ENCODE results near the gene ELP5.
"Not testable (repeated sequence)": the region's sequence is repeated elsewhere in the genome, so short reads cannot be mapped to it uniquely, and the experiment has no call there.

Gene ELP5

GRCh38 chr17:7240375-7240774 is 11.6 kb upstream of the ELP5 start:
- Histone ChIP-seq H3K27me3 (ENCODE audit: control insufficient read depth, insufficient read depth, low read length) (no peaks in the 10 kb centered on the region), H3K4me1 (ENCODE audit: control insufficient read depth, insufficient read depth, low read length) (peaks cover 43% of the 10 kb centered on the region), H3K4me2 (ENCODE audit: low read length) (peak overlapping the region; percentile 95), H3K9me3 (replicated peaks; ENCODE audit: low read length) (no peaks in the 10 kb centered on the region), H3K36me3 (ENCODE audit: insufficient read depth, low read length) (peaks cover 37% of the 10 kb centered on the region), H3K4me3 (ENCODE audit: low read length) (peak overlapping the region; percentile 91), H3K9ac (ENCODE audit: low read depth, low read length) (peak overlapping the region; percentile 97)

DNA sequence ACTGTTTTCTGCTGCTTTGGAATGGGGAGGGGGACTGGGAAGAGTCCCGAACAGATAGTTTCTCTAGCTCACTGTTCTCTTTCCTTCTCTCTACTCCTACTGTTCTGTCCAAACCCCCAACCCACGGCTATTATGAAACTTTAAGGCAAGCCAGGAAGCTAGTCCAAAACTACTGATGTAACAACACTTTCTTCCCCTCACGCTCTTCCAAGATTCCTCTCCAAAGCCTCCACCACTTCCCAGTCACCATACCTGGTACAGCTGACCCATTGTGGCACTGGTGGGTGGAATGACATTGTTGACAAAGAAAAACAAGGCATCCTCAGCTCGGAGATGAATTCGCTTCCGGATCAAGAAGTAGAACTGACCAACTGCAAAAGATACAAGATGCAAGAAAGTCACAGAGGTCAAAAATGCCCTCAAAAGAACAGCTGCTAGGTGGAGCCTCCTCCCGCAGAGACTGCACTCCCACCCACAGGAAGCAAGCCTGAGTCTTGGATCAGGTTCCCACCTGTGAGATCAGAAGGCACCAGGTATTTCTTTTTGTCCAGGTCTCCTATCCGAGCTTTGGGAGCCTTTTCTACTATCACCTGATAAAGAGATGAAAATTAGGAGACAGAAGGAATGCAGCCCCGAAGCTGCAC is 10.8 kb upstream of the ELP5 start:
- Histone ChIP-seq H3K4me2 (ENCODE audit: low read length) (peak overlapping the region; percentile 95), H3K9ac (ENCODE audit: low read depth, low read length) (peak overlapping the region; percentile 97), H3K9me3 (replicated peaks; ENCODE audit: low read length) (no peaks in the 10 kb centered on the region), H3K36me3 (ENCODE audit: insufficient read depth, low read length) (peaks cover 35% of the 10 kb centered on the region), H3K4me1 (ENCODE audit: control insufficient read depth, insufficient read depth, low read length) (peaks cover 34% of the 10 kb centered on the region), H3K4me3 (ENCODE audit: low read length) (peak overlapping the region; percentile 91), H3K27me3 (ENCODE audit: control insufficient read depth, insufficient read depth, low read length) (no peaks in the 10 kb centered on the region)

DNA sequence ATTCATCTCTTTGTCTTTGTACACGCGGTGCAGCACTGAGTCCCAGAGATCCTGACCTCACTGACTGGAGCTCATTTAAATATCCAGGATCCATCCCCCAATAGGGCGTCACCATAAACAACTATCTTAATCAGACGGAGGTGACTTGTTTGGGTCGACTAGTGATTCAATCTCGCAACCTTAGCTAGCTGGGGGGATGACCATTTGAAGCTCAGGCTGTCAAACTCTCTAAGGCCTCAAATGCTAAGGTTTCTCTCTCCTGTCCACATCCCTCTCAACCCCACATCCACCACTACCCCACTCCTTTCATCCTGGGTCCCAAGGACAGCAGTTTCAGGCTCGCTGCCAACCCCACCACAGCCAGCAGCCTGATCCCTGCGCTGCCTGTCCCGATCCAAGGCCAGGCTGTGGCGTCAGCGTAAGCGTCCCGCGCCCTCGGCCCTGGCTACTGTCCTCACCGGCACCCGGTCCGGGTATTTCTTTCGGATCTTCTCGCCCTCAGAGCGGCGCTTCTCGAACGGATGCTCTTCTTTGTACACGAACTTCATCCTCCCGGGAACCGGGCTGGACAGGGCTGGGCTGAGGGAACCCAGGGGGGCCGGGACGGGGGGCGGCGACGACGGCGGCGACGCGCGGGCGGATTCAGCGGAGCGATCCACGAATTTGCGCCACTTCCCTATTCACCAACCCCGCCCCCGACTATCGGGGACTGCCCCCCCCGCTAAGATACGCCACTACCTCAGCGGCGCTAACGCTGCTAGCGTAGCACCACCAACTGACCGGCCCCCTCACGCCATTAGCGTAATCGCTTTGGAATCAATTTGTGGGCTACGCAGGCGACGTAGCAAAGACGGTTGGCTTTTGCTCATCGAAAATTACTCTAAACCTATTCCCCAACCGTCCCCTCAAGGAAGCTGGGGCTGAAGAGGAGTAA is 10.0 kb upstream of the ELP5 start, which contains the start of gene GABARAP:
GABARAP (minus strand) TSS at position 667 of the 934 bp plus-strand sequence; CDS start at position 548, 119 bp downstream.
- peaks cover 28% of the 10 kb centered on the region for H3K4me1 ChIP-seq (ENCODE audit: control insufficient read depth, insufficient read depth, low read length)
- H3K36me3 ChIP-seq (ENCODE audit: insufficient read depth, low read length): peaks cover 28% of the 10 kb centered on the region
- H3K9ac ChIP-seq (ENCODE audit: low read depth, low read length): peak within 1 kb of the TSS; percentile 97
- H3K27me3 ChIP-seq (ENCODE audit: control insufficient read depth, insufficient read depth, low read length): no peaks in the 10 kb centered on the region
- peak within 1 kb of the TSS; percentile 95 for H3K4me2 ChIP-seq (ENCODE audit: low read length)
- peak within 1 kb of the TSS; percentile 91 for H3K4me3 ChIP-seq (ENCODE audit: low read length)
- H3K9me3 ChIP-seq (replicated peaks; ENCODE audit: low read length): no peaks in the 10 kb centered on the region

- H3K4me3 ChIP-seq (ENCODE audit: low read length): peak overlapping the region; percentile 91
- peak overlapping the region; percentile 95 for H3K4me2 ChIP-seq (ENCODE audit: low read length)
- peaks cover 24% of the 10 kb centered on the region for H3K36me3 ChIP-seq (ENCODE audit: insufficient read depth, low read length)
- H3K27me3 ChIP-seq (ENCODE audit: control insufficient read depth, insufficient read depth, low read length): no peaks in the 10 kb centered on the region
- H3K9me3 ChIP-seq (replicated peaks; ENCODE audit: low read length): no peaks in the 10 kb centered on the region
- H3K4me1 ChIP-seq (ENCODE audit: control insufficient read depth, insufficient read depth, low read length): peaks cover 22% of the 10 kb centered on the region
- H3K9ac ChIP-seq (ENCODE audit: low read depth, low read length): peak overlapping the region; percentile 97
Observed at GRCh38 chr17:7242717-7243452, 9.1 kb upstream of the ELP5 start.

DNA sequence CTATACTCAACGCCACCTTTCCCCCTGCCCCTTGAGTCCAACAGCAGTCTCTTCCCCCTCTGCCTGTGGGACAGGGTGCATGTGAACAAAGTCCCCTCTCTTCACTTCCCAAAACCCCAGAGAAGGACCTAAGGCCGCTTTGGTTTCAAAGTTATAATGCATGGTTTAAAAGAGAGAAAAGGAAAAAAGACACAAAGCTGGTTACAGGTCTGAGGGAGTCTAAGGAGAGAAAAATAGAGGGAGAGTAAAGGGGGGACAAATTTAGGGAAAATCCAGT is 8.6 kb upstream of the ELP5 start:
- peak overlapping the region; percentile 91 for H3K4me3 ChIP-seq (ENCODE audit: low read length)
- H3K4me2 ChIP-seq (ENCODE audit: low read length): peak overlapping the region; percentile 95
- H3K4me1 ChIP-seq (ENCODE audit: control insufficient read depth, insufficient read depth, low read length): peaks cover 22% of the 10 kb centered on the region
- no peaks in the 10 kb centered on the region for H3K27me3 ChIP-seq (ENCODE audit: control insufficient read depth, insufficient read depth, low read length)
- peaks cover 24% of the 10 kb centered on the region for H3K36me3 ChIP-seq (ENCODE audit: insufficient read depth, low read length)
- no peaks in the 10 kb centered on the region for H3K9me3 ChIP-seq (replicated peaks; ENCODE audit: low read length)
- peak overlapping the region; percentile 97 for H3K9ac ChIP-seq (ENCODE audit: low read depth, low read length)

- peaks cover 24% of the 10 kb centered on the region for H3K36me3 ChIP-seq (ENCODE audit: insufficient read depth, low read length)
- peak overlapping the region; percentile 97 for H3K9ac ChIP-seq (ENCODE audit: low read depth, low read length)
- H3K4me3 ChIP-seq (ENCODE audit: low read length); H3K9me3 ChIP-seq (replicated peaks; ENCODE audit: low read length); H3K4me2 ChIP-seq (ENCODE audit: low read length); H3K27me3 ChIP-seq (ENCODE audit: control insufficient read depth, insufficient read depth, low read length): not testable (repeated sequence)
- H3K4me1 ChIP-seq (ENCODE audit: control insufficient read depth, insufficient read depth, low read length): peaks cover 24% of the 10 kb centered on the region
Observed at GRCh38 chr17:7243838-7244237, 8.2 kb upstream of the ELP5 start.

DNA sequence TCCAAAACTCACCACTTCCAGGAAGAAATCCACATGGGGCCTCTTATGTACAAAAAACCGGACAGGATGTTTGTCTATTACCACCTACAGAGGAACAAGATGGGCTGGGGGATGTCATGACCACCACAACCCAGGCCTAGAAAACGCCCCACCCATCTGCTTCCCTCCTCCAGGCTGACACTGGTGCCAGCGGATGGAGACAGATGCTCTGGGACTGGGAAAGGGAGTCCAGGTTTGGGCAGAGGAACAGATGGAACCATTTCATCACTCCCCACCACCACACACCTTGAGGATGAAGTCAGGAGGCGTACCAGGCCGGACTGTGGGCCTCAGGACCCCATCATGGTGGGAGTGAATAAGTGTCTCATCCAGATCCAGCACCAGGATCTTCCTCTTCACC is 5.2 kb upstream of the ELP5 start:
- Histone ChIP-seq H3K4me1 (ENCODE audit: control insufficient read depth, insufficient read depth, low read length) (peaks cover 19% of the 10 kb centered on the region), H3K36me3 (ENCODE audit: insufficient read depth, low read length) (peaks cover 11% of the 10 kb centered on the region)

GRCh38 chr17:7248796-7249195 is 3.2 kb upstream of the ELP5 start:
- H3K9ac ChIP-seq (ENCODE audit: low read depth, low read length): peak overlapping the region; percentile 0
- H3K4me1 ChIP-seq (ENCODE audit: control insufficient read depth, insufficient read depth, low read length): peaks cover 22% of the 10 kb centered on the region
- peak overlapping the region; percentile 93 for H3K4me2 ChIP-seq (ENCODE audit: low read length)
- peaks cover 11% of the 10 kb centered on the region for H3K36me3 ChIP-seq (ENCODE audit: insufficient read depth, low read length)
- no peak overlapping the region for H3K4me3 ChIP-seq (ENCODE audit: low read length)
- no peaks in the 10 kb centered on the region for H3K27me3 ChIP-seq (ENCODE audit: control insufficient read depth, insufficient read depth, low read length)
- no peaks in the 10 kb centered on the region for H3K9me3 ChIP-seq (replicated peaks; ENCODE audit: low read length)

More for the DNA sequence above, 5.2 kb upstream of the ELP5 start:
- no peak overlapping the region for H3K4me2 ChIP-seq (ENCODE audit: low read length)
- no peaks in the 10 kb centered on the region for H3K9me3 ChIP-seq (replicated peaks; ENCODE audit: low read length)
- no peak overlapping the region for H3K4me3 ChIP-seq (ENCODE audit: low read length)
- H3K9ac ChIP-seq (ENCODE audit: low read depth, low read length): no peak overlapping the region
- H3K27me3 ChIP-seq (ENCODE audit: control insufficient read depth, insufficient read depth, low read length): no peaks in the 10 kb centered on the region

DNA sequence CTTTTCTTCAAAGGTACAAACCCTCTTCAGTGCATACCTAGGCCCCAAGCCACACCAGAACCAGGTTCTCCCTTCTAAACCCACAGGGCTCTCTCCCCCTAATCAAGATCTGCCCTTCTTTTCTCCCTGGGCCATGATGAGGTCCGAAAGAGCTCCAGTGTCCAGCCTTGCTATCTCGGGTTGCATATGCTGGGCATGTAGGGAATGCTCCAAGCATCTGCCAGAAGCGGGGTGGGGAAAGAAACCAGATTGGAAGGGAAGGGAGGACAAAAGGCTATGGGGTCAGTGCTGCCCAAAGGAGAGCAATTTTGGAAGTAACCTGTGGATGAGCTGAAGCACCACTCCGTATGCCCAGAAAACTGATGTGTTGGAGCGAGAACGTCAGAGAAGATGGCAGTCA is 2.8 kb upstream of the ELP5 start:
- Histone ChIP-seq H3K9ac (ENCODE audit: low read depth, low read length) (peak overlapping the region; percentile 0), H3K9me3 (replicated peaks; ENCODE audit: low read length) (no peaks in the 10 kb centered on the region), H3K36me3 (ENCODE audit: insufficient read depth, low read length) (peaks cover 12% of the 10 kb centered on the region), H3K27me3 (ENCODE audit: control insufficient read depth, insufficient read depth, low read length) (no peaks in the 10 kb centered on the region), H3K4me2 (ENCODE audit: low read length) (peak overlapping the region; percentile 93), H3K4me1 (ENCODE audit: control insufficient read depth, insufficient read depth, low read length) (peaks cover 22% of the 10 kb centered on the region), H3K4me3 (ENCODE audit: low read length) (no peak overlapping the region)

GRCh38 chr17:7249830-7250229 is 2.2 kb upstream of the ELP5 start:
- peak overlapping the region; percentile 96 for H3K4me3 ChIP-seq (ENCODE audit: low read length)
- H3K9ac ChIP-seq (ENCODE audit: low read depth, low read length): peak overlapping the region; percentile 100
- H3K27me3 ChIP-seq (ENCODE audit: control insufficient read depth, insufficient read depth, low read length): no peaks in the 10 kb centered on the region
- H3K9me3 ChIP-seq (replicated peaks; ENCODE audit: low read length): no peaks in the 10 kb centered on the region
- H3K4me1 ChIP-seq (ENCODE audit: control insufficient read depth, insufficient read depth, low read length): peaks cover 22% of the 10 kb centered on the region
- peaks cover 18% of the 10 kb centered on the region for H3K36me3 ChIP-seq (ENCODE audit: insufficient read depth, low read length)
- peak overlapping the region; percentile 93 for H3K4me2 ChIP-seq (ENCODE audit: low read length)
